ENCODE measurements around the gene ZNF618. TPM values are rescaled to one million over a fixed set of nuclear protein-coding genes. Genes with fewer than 3 reads are reported as not detected.
A peak's percentile ranks its signal among the peaks of the same experiment; 100 is the strongest.

ZNF618 gene
- total RNA-seq, 1 donor from 2014 or later: 51.5 TPM

DNA sequence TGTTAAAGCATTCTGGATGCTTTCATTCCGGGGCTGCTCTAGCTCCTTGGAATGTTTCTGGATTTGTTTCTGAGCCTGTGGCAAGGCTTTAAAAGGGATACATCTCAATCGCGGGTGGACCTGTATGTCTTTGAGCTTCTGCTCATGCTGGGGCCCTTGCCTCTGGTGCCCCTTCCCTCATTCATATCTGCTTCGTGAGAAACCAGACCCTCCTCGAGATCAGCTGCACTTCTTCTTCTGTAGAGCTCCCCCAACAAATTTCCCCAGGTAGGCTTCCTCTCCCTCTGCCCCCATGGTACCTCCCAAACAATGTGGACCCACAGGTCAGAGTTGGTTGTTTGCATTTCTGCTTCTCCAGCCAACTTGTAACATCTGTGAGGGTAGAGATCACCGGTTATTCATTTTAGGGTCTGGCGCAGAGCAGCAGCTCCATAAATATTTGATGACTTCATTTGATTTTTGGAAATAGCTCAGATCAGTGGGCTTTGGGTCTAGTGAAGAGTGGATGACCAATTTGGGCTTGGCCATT, 6.6 kb downstream of the ZNF618 start:
- H3K4me1 Mint-ChIP-seq (ENCODE audit: unreplicated experiment): peaks cover 72% of the 10 kb centered on the region
- H3K27ac Mint-ChIP-seq: no peak overlapping the region
- TF ChIP-seq, protein P1, sequence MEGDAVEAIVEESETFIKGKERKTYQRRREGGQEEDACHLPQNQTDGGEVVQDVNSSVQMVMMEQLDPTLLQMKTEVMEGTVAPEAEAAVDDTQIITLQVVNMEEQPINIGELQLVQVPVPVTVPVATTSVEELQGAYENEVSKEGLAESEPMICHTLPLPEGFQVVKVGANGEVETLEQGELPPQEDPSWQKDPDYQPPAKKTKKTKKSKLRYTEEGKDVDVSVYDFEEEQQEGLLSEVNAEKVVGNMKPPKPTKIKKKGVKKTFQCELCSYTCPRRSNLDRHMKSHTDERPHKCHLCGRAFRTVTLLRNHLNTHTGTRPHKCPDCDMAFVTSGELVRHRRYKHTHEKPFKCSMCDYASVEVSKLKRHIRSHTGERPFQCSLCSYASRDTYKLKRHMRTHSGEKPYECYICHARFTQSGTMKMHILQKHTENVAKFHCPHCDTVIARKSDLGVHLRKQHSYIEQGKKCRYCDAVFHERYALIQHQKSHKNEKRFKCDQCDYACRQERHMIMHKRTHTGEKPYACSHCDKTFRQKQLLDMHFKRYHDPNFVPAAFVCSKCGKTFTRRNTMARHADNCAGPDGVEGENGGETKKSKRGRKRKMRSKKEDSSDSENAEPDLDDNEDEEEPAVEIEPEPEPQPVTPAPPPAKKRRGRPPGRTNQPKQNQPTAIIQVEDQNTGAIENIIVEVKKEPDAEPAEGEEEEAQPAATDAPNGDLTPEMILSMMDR (conservative IDR thresholded peaks at IDR 0.05): no peak
- H3K4me3 Mint-ChIP-seq: no peak overlapping the region
- H3K27me3 Mint-ChIP-seq: no peaks in the 10 kb centered on the region
- H3K36me3 Mint-ChIP-seq: peaks cover 21% of the 10 kb centered on the region
- H3K9me3 Mint-ChIP-seq: no peaks in the 10 kb centered on the region
- DNase-seq (ENCODE audit: extremely low spot score, unreplicated experiment): no peak

DNA sequence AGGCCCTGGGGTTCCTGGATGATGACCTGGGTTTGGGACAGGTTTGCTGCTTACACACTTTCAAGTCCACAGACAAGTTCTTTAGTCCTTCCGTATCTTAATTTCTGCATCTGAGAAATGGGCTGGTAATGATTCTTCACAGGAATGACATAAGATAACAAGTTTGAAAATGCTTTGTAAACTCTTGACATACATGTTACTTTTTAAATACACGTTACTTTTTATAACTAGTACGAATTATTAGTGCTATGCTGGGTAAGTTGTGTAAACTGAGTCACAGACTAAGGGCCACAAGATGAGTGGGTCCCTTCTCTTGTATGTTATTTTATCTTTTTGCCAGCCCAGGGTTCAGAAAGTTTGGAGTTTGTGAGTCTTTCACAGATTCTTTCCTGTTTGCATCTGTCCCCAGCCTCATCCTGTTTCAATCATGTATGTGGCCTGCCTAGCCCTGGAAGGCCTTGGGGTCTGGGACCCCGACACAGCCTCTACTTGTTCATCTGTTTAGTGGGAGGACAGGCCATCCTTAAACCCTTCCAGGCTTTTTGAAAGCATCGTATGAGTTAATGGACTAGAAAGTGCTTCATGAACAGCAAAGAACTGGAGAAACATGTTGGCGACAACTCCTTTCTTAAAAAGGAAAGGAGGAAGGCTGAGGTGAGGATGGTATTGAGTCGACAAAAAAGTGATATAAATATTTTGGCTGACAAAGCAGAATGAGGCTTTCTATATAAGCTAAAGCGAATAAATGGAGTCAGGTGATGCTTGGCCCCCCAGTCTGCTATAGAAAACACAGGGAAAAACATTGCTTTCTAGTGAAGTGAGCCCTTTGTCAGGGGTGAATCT, 9.3 kb downstream of the ZNF618 start:
- Mint-ChIP-seq H3K4me1 (ENCODE audit: unreplicated experiment) (peaks cover 62% of the 10 kb centered on the region), H3K4me3 (peak overlapping the region; percentile 30), H3K27me3 (no peaks in the 10 kb centered on the region), H3K36me3 (peaks cover 34% of the 10 kb centered on the region), H3K9me3 (peaks cover 8% of the 10 kb centered on the region), H3K27ac (peak overlapping the region; percentile 79)
- TF ChIP-seq, protein P1 (conservative IDR thresholded peaks at IDR 0.05): no peak
- DNase-seq (ENCODE audit: extremely low spot score, unreplicated experiment): no peak

DNA sequence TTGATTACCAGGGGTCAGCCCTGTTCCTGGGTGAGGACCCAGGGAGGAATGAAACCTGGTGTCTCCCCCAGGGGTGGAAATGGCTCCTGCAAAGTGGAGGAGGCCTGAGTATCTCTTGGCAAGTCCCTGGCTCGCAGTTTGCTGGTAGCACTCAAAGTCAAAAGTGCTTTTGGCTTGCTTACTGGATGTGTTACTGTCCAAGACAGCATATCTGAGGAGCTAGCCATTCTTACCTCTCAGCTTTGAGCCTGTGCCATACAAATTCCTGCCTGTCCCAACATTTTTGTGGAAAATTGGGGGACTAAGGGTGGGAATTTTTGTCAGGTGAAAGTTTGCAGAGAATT, 9.9 kb downstream of the ZNF618 start:
- Mint-ChIP-seq H3K36me3 (peaks cover 39% of the 10 kb centered on the region), H3K4me1 (ENCODE audit: unreplicated experiment) (peaks cover 59% of the 10 kb centered on the region)
- no peak for DNase-seq (ENCODE audit: extremely low spot score, unreplicated experiment)

DNA sequence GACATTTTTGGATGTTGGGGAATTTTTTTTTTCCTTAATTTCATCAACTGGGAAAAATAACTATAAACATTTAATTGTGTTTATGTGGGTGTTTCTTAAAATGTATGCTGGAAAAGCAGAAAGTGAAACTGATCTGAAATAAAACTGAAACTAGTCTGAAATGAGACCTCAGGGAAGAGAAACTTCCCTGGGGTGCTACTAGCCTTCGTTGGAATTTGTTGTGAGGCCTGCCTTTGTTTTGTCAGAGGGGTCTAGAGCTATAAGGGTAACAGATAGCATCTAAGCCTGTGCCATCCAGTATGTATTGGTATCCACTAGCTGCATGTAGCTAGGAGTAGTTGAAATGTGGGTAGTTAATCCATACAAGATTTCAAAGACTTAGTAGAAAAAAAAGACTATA, 10.4 kb downstream of the ZNF618 start:
- Mint-ChIP-seq H3K27ac (peak overlapping the region; percentile 79), H3K27me3 (no peaks in the 10 kb centered on the region), H3K9me3 (peaks cover 8% of the 10 kb centered on the region), H3K4me3 (peak overlapping the region; percentile 58), H3K36me3 (peaks cover 44% of the 10 kb centered on the region), H3K4me1 (ENCODE audit: unreplicated experiment) (peaks cover 54% of the 10 kb centered on the region)
- TF ChIP-seq, protein P1 (conservative IDR thresholded peaks at IDR 0.05): no peak
- DNase-seq (ENCODE audit: extremely low spot score, unreplicated experiment): no peak

More for the DNA sequence above, 9.9 kb downstream of the ZNF618 start:
- H3K4me3 Mint-ChIP-seq: peak overlapping the region; percentile 71
- peak overlapping the region; percentile 79 for H3K27ac Mint-ChIP-seq
- peaks cover 8% of the 10 kb centered on the region for H3K9me3 Mint-ChIP-seq
- no peaks in the 10 kb centered on the region for H3K27me3 Mint-ChIP-seq
- TF ChIP-seq, protein P1 (conservative IDR thresholded peaks at IDR 0.05): no peak

DNA sequence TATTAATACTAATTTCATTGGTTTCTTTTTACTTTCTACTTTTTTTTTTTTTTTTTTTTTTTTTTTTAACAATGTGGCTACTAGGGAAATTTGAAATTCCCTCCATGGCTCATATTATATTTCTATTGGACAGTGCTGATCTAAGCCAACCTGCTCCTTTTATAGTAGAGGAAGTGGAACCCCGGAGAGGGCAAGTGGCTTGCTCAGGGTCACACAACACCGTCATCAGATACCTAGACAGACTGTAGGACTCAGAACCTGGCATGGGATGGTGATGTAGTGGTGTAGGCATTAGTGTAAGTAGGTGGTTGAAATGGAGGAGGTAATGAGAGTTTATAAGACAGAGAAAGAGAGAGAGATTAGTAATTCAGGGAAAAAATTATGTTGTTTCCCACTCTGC, 10.8 kb downstream of the ZNF618 start:
- DNase-seq (ENCODE audit: extremely low spot score, unreplicated experiment): no peak
- Mint-ChIP-seq H3K27me3 (no peaks in the 10 kb centered on the region), H3K27ac (no peak overlapping the region), H3K4me3 (no peak overlapping the region), H3K36me3 (peaks cover 46% of the 10 kb centered on the region), H3K9me3 (peaks cover 8% of the 10 kb centered on the region), H3K4me1 (ENCODE audit: unreplicated experiment) (peaks cover 50% of the 10 kb centered on the region)
- TF ChIP-seq, protein P1 (conservative IDR thresholded peaks at IDR 0.05): no peak

All from type B pancreatic cell (in vitro differentiated cells).